ENCODE data around the gene OSCAR. TPM values are rescaled to one million over a fixed set of nuclear protein-coding genes. Genes with fewer than 3 reads are reported as not detected.

Gene OSCAR
- total RNA-seq, 4 donors from 2014 or later, result 0.29 to 5.0 (median 1.6) TPM

DNA sequence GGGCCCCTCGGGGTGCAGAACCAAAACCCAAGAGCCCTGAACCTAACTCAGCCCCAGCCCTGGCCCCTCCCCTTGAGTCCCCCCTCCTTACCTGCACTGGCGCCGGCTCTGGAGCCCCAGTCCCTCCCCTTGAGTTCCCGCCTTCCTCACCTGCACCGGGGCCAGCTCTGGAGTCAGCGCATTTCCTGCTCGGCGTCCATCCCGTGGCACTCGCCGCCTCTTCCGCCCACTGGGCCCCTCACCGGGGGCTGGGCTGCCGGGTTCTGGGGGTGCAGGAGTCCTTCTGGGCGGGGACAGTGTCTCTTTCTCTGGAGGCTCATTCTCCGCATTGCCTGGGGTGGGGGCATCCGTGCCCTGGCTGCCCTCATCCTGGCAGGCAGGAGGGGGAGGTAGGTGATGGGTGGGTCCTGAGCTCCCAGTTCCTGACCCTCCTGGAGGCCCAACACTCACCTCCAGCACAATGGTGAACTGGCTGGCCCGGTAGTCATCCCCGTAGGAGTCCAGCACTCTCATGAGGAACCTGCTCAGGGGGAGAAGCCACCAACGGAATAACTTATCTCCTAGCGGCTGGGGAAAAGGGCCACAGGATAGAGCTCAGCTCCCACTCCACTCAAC lies 7.4 kb upstream of the OSCAR start:
- Histone ChIP-seq H3K9me3 (no peaks in the 10 kb centered on the region), H3K36me3 (peaks cover 33 to 78% (median 64%) of the 10 kb centered on the region in 4 donors), H3K4me1 (peaks cover 7 to 28% (median 18%) of the 10 kb centered on the region in 4 donors), H3K27me3 (no peaks in the 10 kb centered on the region), H3K27ac (replicated peaks in 1 of 4) (no peak overlapping the region), H3K4me3 (no peak overlapping the region)
- no peak for DNase-seq (ENCODE audit: extremely low spot score)
- TF ChIP-seq POLR2A (IDR thresholded peaks at IDR 0.05; ENCODE audit: low read depth) (no peak), POLR2AphosphoS5 (IDR thresholded peaks at IDR 0.05) (no peak), EP300 (IDR thresholded peaks at IDR 0.05) (no peak)
- TF ChIP-seq, protein P1, sequence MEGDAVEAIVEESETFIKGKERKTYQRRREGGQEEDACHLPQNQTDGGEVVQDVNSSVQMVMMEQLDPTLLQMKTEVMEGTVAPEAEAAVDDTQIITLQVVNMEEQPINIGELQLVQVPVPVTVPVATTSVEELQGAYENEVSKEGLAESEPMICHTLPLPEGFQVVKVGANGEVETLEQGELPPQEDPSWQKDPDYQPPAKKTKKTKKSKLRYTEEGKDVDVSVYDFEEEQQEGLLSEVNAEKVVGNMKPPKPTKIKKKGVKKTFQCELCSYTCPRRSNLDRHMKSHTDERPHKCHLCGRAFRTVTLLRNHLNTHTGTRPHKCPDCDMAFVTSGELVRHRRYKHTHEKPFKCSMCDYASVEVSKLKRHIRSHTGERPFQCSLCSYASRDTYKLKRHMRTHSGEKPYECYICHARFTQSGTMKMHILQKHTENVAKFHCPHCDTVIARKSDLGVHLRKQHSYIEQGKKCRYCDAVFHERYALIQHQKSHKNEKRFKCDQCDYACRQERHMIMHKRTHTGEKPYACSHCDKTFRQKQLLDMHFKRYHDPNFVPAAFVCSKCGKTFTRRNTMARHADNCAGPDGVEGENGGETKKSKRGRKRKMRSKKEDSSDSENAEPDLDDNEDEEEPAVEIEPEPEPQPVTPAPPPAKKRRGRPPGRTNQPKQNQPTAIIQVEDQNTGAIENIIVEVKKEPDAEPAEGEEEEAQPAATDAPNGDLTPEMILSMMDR (IDR thresholded peaks at IDR 0.05), result no peak
- 80% methylated on average over 15 of the region's 21 CpGs for WGBS
- intact Hi-C loops (cut with DNase I), result loop anchor here (10.0 kb wide), 1 partner anchor 233 kb away; no protein-coding TSS in a partner anchor

GRCh38 chr19:54106716-54107115 lies 6.1 kb upstream of the OSCAR start:
- TF ChIP-seq EP300 (IDR thresholded peaks at IDR 0.05), result no peak
- DNase-seq (ENCODE audit: extremely low spot score), result no peak
- 76% methylated on average over 13 of the region's 15 CpGs for WGBS
- no peak overlapping the region for H3K4me3 ChIP-seq
- intact Hi-C loops (cut with DNase I), result loop anchor here (10.0 kb wide), 1 partner anchor 232 kb away; no protein-coding TSS in a partner anchor
- H3K4me1 ChIP-seq, result peaks cover 7 to 34% (median 24%) of the 10 kb centered on the region in 4 donors
- no peaks in the 10 kb centered on the region for H3K9me3 ChIP-seq
- no peak overlapping the region for H3K27ac ChIP-seq (replicated peaks in 1 of 4)
- peaks cover 33 to 69% (median 59%) of the 10 kb centered on the region in 4 donors for H3K36me3 ChIP-seq
- H3K27me3 ChIP-seq, result no peaks in the 10 kb centered on the region

GRCh38 chr19:54105796-54106195 lies 5.2 kb upstream of the OSCAR start:
- Histone ChIP-seq H3K27ac (replicated peaks in 1 of 4) (no peak overlapping the region), H3K4me3 (no peak overlapping the region), H3K27me3 (no peaks in the 10 kb centered on the region), H3K4me1 (peaks cover 7 to 34% (median 24%) of the 10 kb centered on the region in 4 donors), H3K36me3 (peaks cover 33 to 61% (median 54%) of the 10 kb centered on the region in 4 donors), H3K9me3 (no peaks in the 10 kb centered on the region)
- TF ChIP-seq EP300 (IDR thresholded peaks at IDR 0.05) (no peak), POLR2AphosphoS5 (IDR thresholded peaks at IDR 0.05) (no peak), POLR2A (IDR thresholded peaks at IDR 0.05; ENCODE audit: low read depth) (no peak)
- TF ChIP-seq, protein P1 (IDR thresholded peaks at IDR 0.05), result no peak
- DNase-seq (ENCODE audit: extremely low spot score), result no peak
- 91% methylated on average over 10 of the region's 10 CpGs for WGBS
- intact Hi-C loops (cut with DNase I), result loop anchor here (10.0 kb wide), 1 partner anchor 231 kb away; no protein-coding TSS in a partner anchor

GRCh38 chr19:54104998-54105715 lies 4.6 kb upstream of the OSCAR start:
- H3K36me3 ChIP-seq, result peaks cover 33 to 55% (median 48%) of the 10 kb centered on the region in 4 donors
- intact Hi-C loops (cut with DNase I), result loop anchor here (10.0 kb wide), 1 partner anchor 230 kb away; no protein-coding TSS in a partner anchor
- DNase-seq (ENCODE audit: extremely low spot score), result no peak
- no peaks in the 10 kb centered on the region for H3K27me3 ChIP-seq
- H3K9me3 ChIP-seq, result no peaks in the 10 kb centered on the region
- TF ChIP-seq POLR2A (IDR thresholded peaks at IDR 0.05; ENCODE audit: low read depth), result no peak
- no peak for TF ChIP-seq EP300 (IDR thresholded peaks at IDR 0.05)
- no peak for TF ChIP-seq POLR2AphosphoS5 (IDR thresholded peaks at IDR 0.05)
- TF ChIP-seq, protein P1 (IDR thresholded peaks at IDR 0.05), result no peak
- H3K4me1 ChIP-seq, result peaks cover 7 to 34% (median 24%) of the 10 kb centered on the region in 4 donors
- WGBS, result 74% methylated on average over 5 of the region's 11 CpGs
- H3K27ac ChIP-seq (replicated peaks in 1 of 4), result no peak overlapping the region
- no peak overlapping the region for H3K4me3 ChIP-seq

Measured in esophagus muscularis mucosa (tissue), 4 donors.